GM18867 (cell line): ENCODE results near the gene NBAS.
A peak's percentile ranks its signal among the peaks of the same experiment; 100 is the strongest.
"Not testable (repeated sequence)": the region's sequence is repeated elsewhere in the genome, so short reads cannot be mapped to it uniquely, and the experiment has no call there.

ENCODE experiments used
- ATAC-seq: cut with Tn5 transposase; IDR thresholded peaks from one replicate; pipeline ENCODE4 v1.9.1; 2021; ENCODE audit warnings: mild to moderate bottlenecking, moderate library complexity; ENCODE audit not compliant: unreplicated experiment

Gene NBAS

DNA sequence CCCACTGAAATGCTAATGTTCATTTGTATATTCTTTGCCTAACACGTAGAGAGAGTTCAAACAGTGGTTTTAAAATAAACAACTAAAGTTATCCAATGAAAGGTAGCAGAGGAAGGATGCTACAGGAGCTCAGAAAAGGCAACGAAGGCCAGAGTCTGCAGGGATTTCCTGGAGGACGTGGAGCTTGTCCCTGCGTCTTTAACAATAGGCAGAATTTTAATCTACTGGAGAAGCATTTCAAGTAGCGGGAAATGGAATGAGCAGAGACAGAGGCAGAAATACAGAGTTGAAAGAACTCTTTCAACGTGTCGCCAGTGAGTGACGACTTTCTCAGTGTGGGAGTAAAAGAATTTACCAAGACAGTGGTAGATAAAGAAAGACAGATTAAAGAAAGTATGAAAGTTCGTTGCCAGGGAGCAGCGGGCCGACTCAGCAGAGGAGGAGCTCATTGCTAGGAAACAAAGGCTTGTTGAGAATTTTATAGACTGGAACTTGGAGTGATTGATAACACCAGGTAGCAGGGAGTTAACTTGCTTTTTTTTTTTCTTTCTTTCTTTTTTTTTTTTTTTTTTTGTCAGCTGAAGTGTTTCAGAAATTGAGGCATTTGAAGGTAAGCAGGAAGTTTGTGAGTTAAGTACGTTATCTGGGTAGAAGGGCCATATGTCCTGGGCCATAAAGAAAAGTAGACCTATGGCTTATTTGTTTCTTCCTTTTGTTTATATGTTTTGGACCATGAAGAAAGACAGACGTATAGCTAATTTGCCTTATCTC is 625 bp upstream of the NBAS start:
- peak; percentile 34 for ATAC-seq

DNA sequence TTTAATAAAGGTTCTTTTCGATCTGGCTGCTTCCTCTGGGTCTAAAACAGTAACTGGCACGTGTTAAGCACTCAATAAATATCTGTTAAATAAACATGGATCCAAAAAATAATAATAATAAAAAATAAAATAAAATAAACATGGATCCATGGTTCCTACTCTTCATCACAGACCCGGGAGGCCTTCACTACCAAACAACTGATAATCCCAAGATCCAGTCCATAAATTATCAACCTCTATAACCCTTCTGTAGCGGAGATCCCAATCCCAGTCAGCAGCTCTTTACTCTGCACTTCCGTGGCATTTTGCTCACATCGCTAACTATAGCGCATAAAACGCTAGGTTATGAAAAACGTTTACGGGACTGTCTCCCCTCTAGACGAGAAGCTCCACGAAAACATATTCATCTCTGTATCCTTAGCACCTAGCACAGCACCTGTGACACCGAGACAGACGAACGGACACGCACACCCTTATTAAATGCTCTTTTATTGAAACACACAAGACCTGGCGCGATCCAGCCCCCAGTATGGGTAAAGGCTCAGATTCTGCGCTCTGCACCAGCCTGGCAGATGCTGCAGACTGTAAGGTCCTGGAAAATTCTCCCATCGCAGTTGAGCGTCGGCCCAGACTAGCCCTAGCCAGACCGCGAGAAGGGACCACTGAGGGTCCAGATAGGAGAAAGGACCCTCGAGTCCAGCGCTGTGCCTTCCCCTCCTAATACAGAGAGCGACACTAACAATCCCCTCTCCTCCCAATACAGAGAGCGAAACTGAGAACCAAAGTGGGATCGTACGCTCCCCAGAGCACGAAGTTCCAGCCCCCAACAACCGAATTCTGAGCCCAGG is 770 bp downstream of the NBAS start:
- peak; percentile 35 for ATAC-seq

DNA sequence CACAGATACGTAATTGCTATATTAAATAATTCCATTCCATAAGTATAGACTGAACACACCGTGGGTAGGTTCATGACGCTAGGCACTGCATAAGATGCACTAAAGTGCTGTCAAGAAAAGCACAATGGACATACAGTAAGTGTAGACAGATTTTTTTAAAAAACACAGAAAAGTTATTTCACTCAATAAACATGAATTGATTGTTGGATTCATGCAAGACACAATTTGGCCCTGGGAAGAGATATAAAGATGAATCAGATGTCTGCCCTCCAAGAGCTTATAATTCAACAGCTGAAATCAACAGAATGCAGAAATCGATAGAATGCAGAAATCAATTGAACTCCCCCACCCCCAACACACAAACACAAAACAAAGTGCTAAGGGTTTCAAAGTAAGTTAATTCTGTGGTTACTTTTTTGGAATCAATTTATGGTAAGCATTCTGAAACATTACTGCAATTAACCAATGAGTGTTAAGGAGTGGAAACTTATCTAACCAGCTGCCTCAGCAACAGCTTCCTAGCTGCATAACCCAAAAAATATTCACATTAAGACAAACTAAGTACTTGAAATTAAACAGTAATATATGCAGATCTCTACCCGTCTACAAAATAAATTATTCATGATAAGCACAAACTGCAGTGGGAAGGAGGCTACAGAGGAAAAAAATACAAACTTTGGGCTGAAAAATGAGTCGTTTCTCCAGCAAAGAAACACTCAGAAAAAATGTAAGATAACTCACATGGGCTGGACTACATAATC is 1.6 kb downstream of the NBAS start:
- ATAC-seq = no peak

DNA sequence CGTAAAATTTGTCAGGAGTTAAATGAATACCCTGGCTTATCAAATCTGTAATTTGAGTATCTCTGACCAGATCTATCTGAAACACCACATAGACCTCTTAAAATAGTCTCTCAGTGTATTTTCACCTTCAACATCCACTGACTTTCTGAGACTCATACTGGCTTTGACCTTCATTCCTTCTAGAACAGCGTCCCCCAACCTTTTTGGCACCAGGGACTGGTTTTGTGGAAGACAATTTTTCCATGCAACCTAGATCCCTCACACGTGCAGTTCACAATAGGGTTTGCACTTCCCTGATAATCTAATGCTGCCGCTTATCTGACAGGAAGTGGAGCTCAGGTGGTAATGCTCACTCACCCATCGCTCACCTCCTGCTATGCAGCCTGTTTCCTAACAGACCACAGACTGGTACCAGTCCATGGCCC is 3.2 kb downstream of the NBAS start:
- no peak for ATAC-seq

DNA sequence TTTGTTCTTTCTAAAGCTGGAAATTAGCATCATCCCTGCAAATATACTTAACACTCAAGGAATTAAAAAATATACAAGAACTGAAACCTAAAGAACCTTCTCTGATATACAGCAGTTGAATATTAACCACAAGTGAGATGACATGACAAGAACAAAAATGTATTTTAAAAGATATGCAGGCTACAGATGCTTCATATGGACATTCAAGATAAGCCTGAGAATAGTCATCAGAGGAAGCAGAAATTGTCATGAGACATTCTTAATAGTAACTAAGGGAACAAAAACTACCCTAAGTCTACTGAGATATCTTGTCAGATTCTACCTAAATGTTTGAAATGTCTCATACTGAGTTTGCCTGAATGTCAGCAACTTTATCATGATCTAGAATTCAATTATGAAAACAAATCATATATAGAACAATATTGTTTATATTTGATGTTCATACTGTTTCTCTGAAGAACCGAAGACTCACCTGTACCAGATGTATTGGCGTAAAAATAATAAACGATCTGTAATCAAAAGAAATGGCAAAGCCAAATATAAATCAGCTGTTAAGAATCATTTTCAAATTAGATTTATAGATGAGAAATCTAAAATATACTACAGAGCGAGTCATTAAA is 4.7 kb downstream of the NBAS start:
- ATAC-seq = no peak

DNA sequence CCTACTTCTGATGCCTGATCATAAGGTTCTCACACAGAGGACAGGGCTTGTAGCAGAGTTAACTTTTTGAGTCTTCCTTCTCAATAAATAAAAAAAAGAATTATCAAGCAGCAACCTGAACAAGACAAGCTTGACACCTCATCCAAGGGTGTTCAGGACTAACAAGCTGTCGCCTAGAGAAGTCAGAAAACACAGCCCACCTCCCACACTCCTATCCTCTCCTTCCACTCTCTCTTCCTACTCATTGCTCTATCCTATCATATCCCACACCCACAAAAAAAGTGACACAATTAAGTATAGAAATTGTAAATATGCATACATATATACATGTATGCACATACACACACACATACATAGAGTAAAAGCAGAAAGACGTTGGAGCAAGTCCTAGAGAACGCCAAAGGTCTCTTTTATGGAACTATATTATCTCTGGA is 5.4 kb downstream of the NBAS start:
- ATAC-seq = no peak

DNA sequence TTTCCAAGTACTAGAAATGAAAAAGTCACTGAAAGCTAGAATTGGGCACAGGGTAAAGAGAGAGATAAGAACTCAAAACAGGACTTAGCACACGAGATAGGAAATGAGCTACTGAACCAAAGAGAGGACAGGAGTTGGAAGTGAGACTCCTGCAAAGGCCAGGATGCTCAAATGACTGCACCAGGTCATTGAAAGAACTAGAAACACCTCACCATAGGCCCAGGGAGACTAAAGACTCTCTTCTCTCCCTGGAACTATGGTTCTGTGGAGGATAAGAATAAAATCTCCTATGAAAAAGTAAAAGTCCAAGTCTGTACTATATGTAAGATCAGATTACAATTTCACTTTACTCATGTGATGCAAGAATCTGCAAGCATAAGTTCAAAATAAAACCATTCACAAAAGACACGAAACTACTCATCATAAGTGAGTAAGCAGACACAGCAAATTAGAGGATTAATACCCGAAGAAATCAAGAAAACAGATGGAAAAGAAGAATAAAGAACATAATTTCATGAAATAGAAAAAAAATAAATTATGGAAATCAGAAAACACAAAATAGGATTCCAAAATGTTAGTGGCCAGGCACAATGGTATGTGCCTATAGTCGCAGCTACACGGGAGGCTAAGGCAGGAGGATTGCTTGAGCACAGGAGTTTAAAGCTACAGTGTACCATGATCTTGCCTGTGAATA is 6.5 kb downstream of the NBAS start:
- no peak for ATAC-seq

DNA sequence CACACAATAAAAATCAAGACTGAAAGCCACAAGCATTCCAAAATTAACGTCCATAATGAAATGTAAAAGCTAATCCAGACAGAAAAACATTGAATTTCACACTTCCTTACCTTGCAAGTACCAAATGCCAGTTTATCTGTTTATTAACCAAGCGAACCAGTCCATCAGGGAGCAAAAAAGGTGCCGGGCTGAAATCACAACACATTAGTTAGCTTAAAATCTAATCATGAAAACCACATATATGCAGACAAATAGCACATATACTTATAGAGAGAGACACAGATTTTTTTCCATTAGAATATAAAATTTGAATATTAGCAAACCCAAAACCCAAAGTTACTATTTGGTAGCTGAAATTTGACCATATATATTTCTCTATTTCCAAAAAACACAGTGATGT is 7.2 kb downstream of the NBAS start:
- ATAC-seq = no peak

DNA sequence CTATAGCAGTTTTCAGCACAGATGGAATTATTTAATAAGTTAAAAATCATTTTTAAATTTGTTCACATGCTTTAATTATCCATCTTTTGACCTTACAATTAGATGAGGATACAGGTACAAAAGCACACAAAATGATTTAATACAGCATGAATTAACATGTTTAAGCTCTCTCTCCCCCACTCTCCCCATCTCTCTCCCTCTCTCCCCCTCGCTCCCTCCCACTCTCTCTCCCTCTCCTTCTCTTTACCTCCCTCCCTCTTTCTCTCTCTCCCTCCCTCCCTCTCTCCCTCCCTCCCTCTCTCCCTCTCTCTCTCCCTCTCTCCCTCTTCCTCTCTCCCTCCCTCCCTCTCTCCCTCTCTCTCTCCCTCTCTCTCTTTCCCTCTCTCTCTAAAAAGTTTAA is 7.6 kb downstream of the NBAS start:
- no peak for ATAC-seq

DNA sequence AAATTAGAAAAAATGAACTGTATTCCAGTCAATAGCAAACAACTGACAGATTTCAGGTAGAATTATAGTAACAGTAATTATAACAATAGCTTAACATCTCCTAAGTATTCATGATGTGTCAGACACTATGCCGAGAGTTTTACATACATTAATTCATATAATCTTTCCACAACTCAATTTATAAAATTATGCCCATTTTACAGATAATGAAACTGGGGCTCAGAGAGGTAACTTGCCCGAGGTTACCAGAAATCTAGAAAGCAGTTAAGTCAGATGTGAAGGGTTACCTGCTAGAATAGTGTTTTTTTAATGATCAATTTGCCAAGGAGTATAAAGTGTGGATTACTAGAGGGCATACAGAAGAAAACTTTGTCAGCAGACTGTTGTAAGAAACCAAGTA is 12.2 kb downstream of the NBAS start:
- no peak for ATAC-seq

DNA sequence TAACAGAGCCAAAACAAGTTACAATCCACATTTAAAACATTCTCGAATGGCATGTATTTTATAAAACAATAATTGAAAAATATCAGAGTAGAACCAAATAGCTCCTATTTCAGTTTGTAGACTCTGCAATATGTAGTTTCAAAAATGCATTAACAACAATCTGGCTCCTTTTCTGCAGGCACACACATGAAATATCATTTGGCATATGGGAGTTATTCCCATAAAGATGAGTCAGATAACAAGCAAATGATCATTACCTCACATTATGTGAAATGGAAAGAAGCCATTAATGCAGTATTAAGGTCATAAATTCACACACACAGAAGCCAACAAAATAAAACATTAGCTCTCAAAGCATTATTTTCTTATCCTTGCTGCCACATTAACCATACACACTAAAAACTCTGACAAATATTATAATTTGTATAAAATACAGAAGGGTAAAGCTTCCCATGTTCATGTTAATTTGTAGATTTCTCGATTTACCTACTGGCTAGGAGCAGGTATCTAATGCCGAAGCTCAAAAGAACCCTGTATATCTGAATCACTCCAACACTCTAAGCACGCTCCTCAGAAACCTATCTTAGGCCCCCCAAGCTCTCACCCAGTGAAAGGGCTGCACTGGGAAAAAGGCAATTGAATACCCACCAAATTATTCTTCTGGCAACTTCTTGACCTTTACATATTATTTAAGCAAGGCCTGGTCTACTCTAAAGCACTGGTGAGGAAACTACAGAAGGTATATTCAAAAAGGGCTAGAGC is 13.8 kb downstream of the NBAS start:
- ATAC-seq = no peak

DNA sequence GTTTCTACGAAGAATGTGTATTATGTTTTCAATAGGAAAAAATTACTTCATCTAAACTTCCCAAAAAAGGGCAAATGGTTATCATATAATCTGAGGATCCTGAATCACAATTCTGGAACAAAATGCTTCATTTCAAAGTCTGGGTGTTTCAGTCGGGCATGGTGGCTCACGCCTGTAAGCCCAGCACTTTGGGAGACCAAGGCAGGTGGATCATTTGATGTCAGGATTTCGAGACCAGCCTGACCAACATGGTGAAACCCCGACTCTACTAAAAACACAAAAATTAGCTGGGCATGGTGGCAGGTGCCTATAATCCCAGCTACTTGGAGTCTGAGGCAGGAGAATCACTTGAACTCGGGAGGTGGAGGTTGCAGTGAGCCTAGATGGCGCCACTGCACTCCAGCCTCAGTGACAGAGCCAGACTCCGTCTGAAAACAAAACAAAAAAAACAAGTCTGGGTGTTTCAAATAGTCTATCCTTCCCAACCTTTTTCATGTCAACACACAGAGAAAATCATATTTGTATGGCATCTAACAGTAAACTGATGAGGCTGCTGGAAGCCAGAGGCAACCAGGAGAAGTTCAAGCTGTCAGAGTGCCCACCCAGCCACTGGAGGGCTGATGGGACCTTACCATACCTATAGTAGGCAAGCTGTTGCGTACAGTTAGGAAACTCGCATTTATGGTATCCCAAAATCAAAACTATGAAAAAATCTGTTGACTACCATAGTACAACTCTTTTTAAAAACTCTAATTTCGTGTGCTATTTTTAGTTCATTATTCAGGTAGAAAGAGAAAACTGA is 14.6 kb downstream of the NBAS start:
- ATAC-seq = no peak

DNA sequence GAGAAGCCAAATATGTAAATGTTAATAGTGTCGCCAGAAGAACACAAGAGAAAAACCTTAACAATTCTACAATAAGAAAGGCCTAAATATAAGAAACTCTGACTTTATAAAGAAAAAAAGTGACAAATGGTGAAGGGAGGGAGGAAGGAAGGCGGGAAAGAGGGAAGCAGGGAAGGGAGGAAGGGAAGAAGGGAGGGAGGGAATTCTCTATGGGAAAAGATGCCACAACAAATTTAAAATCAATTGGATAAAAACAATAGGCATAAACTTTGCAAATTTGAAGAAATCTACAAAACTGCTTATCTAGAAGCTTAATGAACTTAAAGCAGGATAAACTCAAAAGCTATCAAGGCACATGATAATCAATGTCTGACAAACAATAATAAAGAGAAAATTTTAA is 16.9 kb downstream of the NBAS start:
- no peak for ATAC-seq

DNA sequence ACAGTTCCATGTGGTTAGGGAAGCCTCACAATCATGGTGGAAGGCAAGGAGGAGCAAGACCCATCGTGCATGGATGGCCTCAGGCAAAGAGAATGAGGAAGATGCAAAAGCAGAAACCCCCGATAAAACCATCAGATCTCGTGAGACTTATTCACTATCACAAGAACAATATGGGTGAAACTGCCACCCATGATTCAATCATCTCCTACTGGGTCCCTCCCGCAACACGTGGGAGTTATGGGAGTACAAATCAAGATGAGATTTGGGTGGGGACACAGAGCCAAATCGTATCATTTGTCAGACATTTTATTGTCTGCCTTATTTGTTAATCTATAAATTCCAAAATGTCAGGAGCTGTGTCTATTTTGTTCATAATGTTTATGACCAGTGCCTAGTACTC is 17.6 kb downstream of the NBAS start:
- no peak for ATAC-seq

DNA sequence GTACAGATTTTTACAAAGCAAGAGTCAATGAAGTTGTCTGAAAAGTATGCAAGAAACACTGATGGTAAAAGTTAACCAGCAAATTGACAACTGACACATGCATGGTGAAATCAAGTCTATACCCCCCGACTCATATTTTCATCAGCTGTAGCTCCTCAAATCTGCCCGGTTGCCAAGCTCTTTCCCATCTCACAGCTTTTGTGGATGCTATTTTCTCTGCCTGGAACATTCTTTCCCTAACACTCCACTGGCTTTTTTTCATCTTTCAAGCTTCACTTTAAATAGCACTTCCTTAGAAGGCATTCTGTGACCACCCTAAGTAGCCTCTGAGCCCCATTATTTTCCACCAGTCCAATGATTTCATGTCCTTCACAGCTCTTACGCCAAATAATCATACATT is 18.1 kb downstream of the NBAS start:
- ATAC-seq = no peak

DNA sequence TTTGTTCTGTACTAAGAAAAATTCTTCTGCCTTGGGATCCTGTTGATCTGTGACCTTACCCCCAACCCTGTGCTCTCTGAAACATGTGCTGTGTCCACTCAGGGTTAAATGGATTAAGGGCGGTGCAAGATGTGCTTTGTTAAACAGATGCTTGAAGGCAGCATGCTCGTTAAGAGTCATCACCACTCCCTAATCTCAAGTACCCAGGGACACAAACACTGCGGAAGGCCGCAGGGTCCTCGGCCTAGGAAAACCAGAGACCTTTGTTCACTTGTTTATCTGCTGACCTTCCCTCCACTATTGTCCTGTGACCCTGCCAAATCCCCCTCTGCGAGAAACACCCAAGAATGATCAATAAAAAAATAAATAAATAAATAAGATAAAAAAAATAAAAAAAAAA is 18.9 kb downstream of the NBAS start:
- ATAC-seq = not testable (repeated sequence)

DNA sequence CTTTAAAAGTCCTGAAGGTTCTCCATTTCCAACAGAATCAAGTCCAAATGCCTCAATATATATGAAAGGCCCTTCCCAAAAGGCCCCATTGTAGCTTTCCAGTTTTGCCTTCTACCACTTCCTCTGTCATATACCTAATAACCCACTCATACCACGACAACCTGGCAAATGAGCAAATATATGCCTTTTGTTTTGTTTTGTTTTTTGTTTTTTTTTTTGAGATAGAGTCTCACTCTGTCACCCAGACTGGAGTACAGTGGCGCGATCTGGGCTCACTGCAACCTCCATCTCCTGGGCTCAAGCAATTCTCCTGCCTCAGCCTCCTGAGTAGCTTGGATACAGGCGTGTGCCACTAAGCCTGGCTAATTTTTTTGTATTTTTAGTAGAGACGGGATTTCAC is 20.6 kb downstream of the NBAS start:
- ATAC-seq = peak; percentile 31

DNA sequence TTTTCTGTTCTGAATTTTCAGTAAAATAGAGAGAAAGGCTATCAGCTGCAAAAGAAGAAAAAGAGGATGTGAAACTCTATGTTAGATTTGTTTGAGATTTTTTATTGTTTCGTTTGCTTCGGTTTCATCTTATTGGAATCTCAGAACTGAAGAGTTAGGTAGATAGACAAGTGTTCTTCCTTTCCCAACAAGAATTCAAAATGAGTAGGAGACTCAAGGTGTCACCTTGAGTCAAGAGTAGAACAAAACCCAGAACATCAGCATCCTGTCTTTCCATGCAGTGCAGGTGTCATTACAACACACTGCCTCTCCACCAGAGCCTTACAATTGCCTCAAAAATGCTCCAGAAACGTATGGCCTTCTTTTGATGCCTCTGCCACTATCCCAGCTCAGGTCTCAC is 21.1 kb downstream of the NBAS start:
- ATAC-seq = peak; percentile 87

DNA sequence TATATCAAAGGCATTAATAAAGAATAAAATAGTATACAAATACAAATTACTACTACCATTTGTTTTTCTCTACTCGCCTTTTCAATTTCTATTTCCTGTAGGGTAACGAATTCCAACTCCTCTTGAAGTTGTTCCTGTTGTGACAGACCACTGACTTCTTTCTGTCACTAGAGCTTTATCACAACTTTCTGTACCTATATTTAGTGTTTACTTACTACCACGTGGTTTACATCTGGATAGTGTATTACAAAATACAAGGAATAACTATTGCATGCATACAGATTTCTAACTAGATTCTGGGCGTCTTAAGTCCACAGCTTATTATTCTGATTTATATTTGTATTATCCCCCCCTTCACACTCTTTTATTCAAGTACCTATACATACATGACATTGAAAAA is 22.3 kb downstream of the NBAS start:
- no peak for ATAC-seq
